ENCODE measurements around the gene NPAS3.

NPAS3 gene

DNA sequence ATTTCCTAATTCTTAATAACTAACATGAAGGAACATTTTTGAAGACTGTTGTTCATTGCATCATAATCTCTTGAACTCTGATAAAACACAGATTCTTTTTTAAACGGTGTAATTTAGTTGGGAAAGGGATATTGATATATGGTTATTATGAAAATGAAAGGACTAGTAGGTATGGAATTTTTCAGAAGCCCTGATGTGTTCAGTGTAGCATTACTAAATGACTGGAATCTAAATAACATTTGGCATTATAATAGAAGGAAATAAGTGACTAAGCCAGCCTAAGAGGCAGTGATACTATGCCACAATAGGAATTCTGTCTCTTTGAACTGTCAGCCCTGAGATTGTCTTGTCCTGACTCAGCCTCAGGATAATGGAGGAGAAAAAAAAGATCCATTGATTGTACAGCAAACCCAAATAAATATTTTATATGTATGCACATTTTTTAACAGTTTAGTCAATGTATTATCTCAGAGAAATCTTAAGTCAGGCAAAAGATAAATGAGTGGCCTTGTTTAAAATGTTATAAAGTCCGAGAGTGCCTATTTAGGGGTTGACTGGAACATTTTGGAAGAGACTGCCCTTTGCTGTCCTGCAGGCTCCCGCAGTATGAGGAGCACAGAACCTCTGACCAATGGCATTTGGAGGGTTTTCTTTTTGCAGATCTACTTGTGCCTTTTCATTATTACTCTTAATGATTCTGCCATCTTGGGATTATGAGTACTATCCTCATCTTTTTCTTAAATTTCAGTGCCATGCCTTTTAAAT, 741.0 kb downstream of the NPAS3 start:
- no peak for DNase-seq (ENCODE audit: low spot score)

DNA sequence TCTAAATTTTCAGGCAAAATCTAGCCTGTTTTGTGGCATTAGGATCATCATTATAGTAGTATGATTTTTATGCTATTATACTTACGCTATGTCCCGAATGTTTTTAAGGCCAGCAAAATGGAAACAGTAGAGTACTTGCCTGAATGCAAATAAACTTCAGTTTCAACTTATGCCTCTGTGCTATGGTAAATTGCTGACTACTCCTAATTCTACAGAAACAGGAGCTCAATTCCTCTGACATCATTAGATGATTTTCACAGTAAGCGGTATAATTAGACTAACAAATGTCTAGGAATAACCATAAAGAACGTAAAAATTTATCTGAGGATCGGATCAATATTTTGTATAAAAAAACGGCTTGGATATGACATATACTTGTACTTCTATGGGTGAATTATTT, 742.2 kb downstream of the NPAS3 start:
- no peak for DNase-seq (ENCODE audit: low spot score)

DNA sequence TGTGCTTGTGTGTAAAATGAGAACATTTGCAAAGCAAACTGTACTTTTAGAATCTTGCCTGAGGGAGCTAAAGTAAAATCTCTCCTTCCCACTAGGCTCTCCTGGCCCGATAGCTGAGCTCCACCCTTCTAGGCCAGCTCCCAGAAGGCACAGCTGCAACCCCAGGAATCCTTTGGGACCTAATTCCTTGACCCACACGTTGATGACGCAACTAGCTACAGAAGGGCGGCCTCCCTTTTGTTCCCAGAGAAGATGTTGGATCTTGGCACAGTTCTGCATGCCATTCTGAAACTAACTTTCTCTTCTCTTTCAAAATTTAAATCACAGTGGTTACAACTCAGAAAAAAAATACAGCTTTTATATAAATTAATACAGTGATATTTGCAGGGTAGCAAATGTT, 744.1 kb downstream of the NPAS3 start:
- no peak for DNase-seq (ENCODE audit: low spot score)

DNA sequence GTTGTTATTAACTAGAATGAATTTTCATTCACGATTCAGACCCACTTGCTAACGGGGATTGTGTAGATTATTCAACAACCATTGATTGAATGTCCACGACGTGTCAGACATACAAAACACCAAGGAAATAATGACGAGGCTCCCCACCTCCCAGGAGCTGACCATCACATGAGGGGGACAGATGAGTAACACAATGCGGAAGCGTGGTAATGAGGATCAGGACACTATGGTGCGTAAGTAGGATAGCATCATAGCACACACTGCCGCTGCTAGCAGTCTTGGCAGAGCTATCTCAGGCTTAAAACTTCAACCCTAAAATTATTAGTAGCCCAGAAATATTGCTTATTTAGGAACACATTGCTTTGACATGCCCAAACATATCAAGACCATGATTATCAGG, 746.3 kb downstream of the NPAS3 start:
- no peak for DNase-seq (ENCODE audit: low spot score)

DNA sequence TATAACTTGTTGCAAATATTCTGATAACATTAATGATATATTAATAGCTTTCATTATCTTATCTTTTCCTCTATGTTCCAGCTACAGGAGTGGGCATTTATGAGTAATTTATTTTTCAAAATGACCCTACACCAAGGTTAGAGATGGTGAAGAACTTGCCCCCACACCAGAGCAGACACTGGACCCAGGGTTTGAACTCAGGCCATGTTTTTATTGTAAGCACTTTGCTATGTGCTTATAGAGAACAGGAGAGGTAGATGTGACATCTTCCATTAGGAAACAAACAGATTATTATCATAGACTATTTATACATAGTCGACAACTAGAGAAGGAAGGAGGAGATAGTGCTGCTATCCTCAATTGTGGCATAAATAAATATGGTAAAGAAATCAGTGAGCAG, 747.0 kb downstream of the NPAS3 start:
- DNase-seq (ENCODE audit: low spot score) = no peak

DNA sequence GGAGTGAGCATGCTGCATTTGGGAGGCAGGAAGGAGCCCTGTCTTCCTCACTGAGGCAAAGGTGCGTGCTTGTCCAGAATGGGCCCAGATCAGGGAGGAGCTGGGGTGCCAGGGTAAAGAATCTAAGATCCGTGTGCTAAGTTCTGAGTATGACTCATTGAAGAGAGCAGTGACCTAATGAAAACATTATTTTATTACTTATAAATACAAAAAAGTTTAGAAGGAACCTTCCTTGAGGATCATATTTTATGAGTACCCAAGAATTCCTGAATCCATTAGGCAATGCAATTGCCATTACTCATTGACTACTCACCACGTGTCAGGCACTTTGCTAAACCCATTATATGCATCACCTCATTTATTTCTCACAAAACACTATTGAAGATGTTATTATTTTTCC, 747.5 kb downstream of the NPAS3 start:
- no peak for DNase-seq (ENCODE audit: low spot score)

DNA sequence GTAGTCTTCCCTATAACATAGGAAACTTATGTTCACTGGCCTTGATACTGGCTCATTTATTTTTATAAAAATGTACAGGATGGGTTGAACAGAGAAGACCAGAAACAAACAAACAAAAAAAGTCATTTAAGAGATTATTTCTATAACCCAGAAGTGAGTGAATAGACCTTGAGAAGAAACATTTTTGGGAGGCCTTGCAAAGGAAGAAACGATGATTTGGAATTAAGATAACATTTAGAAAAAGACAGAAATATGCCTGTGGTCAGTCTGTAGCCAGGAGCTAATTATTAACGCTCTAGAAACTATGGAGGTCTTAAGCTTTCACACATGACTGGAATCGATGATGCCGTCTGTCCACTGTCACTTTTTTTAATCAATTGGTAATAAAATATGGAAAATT, 748.2 kb downstream of the NPAS3 start:
- no peak for DNase-seq (ENCODE audit: low spot score)

DNA sequence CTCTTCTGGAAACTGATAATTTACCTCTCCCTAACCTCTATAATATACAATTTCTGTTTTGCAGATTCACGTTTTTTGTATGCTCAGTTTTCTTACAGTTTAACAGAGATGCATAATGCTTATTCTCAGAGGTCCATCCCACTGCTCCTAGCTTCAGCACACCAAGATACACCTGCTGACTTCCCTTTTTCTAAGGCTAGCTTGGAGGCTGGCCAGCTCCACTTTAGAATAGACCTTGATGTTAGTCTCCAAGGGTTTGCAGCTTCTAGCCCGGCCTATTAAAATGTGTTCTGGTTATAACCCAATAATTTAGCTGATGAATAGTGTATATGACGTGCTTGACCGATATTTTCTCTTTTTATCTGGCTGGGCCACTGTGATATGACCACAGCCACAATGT, 751.0 kb downstream of the NPAS3 start:
- DNase-seq (ENCODE audit: low spot score) = no peak

DNA sequence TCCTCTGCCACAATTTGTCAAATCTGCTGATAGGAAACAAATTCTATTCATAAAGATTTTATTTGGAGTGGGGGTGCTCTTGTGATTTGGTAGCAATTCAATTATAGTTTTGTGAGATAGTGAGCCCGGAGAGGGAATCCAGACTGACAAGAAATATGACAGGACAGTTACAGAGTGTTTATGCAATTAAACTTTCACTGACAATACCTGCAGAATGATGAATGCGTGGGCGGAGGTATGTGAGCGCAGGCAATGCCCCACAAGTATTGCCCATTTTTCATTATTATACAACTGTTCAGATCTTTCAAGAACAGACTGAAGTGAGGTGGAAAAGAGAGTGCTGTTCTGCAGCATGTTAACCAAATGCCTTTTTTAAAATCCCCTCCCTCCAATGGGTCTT, 753.2 kb downstream of the NPAS3 start:
- no peak for DNase-seq (ENCODE audit: low spot score)

DNA sequence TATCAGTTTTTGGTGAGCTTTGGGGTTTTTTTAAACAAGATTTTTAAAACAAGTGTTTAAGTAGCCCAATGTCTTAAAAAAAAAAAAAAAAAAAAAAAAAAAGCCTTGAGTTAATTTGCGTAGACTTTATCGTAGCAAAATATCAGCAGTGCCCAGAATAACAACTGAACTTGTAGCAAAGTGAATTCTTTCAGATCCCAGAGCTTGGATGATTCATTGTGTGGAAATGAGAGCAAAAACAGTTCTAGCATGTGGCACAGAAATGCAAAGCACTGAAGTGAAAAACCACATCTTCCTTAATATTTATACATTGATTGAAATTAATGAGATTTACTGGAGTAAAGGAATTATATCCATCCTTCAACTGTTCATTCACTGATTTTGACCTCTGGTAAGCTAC, 754.1 kb downstream of the NPAS3 start:
- DNase-seq (ENCODE audit: low spot score) = no peak

DNA sequence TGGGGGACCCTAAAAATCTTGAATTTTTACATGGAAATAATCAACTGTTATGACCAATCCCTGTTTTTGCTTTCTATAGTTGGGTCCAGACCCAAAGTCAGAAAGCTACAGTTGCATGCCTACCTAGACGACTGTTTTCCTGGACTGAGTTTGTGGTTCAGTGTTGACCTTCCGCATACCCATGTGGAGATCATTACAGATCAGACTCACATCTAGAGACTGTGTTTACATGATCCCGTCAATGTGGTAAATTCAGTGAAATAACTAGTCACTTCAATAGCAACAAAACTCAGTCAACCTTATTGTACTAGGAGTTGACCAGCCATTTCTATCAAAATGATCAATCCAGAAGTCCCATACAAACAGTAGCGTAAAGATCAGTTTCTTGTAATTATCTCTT, 754.6 kb downstream of the NPAS3 start:
- no peak for DNase-seq (ENCODE audit: low spot score)

DNA sequence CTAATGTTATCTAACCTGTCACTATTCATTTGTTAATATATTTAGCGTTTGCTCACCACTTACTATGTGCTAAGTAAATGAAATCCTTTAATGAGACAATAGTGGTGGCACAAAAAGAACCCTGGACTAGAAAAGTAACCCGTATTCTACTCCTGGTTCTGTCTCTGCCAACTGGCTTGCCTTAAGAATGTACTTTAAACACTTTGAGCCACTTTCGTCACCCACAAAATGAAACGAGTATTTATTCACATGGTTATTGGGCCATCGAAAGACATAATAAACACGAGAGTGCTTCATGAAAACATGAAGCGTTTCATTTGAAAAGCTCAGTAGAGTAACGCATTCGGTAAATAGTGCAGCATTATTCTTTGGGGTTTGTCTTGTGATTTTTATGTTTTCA, 757.5 kb downstream of the NPAS3 start:
- no peak for DNase-seq (ENCODE audit: low spot score)

DNA sequence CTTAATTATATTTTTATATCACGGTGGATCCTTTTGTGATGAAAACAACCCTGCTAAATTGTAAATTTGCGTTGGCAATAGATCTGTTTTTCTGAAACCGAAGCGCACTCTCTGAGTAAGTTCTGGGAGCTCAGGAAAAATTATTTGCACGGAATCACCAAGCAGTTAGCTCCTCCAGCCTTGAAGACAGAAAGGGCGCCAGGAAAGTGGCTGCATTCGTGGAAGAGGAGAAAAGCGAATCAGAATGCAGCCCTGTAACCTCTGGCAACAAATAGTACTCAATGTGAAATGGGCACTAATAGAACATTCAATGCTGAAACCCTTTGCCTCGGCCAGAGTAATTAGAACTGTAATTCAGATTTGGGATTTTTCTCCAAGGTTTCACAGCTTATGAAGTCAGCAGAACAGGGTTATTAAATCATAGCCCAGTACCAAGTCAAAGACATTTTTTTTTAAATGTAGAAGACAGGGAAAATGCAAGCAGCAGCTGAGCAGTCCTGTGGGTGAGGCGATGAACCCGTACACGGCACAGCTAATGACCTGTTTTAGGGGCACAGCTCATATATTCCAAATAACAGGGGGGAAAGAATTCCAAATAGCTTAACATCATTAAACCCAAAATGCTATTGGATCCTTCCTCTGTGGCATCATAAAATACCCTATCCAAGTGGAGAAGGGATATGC, 760.8 kb downstream of the NPAS3 start:
- DNase-seq (ENCODE audit: low spot score) = no peak

DNA sequence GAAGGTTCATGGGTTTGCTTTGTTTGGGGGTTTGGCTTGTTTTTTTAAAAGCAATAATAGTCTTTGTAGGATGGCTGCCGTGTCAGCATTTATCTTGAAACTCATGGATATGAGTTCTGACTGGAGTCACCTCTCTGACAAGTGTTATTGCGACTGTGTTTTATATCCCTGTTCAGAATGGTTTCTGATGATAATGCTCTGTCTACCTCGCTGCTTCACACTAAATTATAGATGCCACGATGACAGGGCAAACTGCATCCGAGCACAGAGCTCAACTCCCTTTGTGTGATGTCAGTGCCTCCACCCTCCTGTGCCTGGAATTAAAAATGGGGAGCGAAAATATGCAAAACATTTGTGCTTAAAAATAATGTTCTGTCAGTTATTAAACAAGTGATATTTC, 761.4 kb downstream of the NPAS3 start:
- no peak for DNase-seq (ENCODE audit: low spot score)

DNA sequence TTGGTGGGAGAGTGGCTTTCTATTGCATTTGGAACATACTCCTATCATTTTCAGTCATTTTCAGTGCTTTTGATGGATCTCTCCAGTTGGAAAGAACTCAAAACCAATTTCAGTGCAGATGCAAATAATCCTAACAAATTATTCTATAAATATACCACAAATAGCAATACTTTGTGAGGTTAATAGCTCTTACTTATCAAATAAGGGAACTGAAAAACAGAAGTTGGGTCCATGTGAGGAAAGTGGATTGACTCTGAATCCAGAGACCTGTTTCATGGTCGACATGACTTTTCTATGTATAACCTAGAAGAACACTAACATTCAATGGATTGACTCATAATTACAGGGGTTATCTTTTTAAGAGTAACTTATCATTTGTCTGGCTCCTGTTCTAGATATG, 763.6 kb downstream of the NPAS3 start:
- no peak for DNase-seq (ENCODE audit: low spot score)

DNA sequence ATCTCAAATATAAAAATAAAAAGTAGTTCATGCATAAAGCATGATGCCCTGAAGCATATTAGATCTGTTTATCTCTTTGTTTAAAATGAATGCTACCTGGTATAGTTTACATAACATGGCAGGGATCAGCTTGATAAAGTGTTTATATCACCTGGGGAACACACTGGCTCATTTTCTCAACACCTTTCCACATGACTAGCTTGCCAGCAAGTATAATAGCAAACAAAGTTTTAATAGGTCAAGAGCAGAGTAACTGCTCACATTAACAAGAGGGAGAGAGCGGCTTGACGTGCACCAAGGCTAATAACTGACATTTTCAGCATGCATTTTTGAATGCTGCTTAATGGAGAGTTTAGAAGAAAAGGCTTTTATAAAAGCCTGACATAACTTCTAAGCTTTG, 765.8 kb downstream of the NPAS3 start:
- no peak for DNase-seq (ENCODE audit: low spot score)

DNA sequence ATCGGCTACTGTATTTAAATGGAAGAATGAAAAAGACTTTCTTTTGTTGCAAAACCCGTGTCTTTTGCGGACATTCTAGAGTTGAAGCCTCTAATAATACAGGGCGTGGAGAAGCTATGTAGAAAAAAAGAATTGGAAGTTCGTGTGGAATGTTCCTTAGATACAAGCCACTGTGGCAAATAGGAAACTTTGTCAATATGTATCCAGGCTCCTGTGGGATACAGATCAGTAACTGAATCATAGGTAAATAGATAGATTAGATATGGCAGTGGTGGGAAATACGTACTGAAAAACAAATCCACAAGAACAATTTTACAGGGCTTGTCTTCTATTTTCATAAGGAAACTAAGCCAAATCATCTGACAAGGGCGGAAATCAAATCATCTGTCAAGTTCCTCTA, 766.8 kb downstream of the NPAS3 start:
- no peak for DNase-seq (ENCODE audit: low spot score)

DNA sequence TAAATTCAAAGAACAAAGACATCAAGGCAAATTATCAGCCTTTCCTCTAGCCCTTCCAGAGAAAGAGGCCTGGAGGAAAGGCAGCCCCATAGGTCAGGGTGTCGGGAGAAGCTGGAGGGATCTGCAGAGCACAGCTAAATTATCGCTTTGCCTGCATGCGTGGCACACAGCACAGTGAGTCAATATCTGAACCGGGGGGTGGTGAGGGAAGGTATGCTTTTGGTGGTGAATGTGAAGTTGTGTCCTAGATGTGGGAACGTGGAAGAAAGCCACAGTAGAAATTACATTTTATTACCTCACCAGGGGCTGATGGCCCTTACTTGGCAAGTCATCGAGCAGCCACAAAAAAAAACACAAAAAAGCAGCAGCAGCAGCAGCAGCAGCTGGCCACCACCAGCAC, 769.0 kb downstream of the NPAS3 start:
- DNase-seq (ENCODE audit: low spot score) = no peak

DNA sequence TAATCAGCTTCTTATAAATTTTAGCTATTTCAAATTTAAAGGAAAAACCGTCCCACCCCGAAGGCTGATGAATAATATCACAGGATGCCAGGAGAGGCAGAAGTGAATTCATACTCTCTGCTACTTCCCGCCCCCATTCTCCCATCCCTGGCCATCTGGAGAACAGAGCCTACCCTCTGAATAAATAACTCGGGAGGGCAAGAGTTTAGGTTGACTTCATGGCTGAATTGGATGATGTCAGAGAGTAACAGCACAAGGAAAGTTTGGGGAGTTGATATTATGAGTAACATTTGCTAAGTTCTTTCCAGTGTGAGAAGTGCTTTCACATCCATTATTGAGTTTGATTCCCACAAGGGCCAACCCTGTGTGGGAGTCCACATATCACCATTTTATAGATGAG, 770.6 kb downstream of the NPAS3 start:
- no peak for DNase-seq (ENCODE audit: low spot score)

DNA sequence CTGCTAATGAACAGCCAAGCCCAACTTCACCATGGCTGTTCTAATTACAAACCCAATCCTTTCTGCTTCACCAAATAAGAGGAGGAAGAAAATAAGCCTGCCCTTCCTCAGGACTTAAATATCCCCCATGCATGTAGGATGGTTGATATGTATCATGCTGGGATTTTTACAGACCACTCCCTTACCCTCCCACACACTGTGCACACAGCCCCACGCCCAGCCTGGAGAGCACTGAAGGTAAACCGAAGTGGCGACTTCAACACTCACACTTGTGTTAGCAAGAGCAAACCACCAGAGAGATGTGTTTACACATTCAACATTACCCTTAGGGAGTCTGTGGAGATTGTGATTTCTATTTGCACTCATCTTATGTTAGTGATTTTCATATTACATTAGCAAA, 771.0 kb downstream of the NPAS3 start:
- DNase-seq (ENCODE audit: low spot score) = no peak

DNA sequence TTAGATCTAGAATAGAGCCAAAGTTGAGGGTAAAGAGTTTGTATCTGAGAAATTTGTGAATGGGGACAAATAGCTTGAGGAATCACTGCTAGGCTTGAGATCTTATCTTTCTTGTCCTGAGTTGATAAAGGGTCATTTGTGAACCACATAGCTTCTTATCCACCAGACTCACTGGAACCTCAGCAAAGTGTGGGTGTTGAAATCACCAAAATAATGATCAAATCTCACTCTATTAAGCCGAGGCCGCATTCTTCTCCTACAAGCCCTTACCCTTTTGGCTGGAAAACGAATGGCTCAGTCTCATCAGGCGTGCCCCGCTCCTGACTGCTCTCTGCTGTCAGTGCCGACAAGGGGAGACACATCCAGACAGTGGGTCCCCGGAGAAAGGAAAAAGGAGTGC, 771.6 kb downstream of the NPAS3 start:
- no peak for DNase-seq (ENCODE audit: low spot score)

DNA sequence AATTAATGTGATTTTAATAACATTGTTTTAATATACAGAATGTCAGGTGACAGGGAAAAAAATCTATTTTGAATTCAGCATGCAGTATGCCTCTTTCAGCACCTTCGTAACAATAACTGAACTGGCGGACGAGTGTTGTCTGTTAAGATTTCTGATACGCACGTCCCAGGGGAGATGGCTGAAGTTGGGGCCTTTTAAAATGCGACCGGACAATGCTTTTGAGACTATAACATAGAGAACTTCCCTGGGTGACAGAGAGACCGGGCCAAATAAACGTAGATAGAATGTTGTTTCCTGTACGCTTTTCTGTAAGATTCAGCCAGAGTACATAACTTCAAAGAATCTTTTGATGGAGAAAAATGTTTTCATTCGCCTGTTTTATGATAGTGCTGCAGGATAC, 772.5 kb downstream of the NPAS3 start:
- no peak for DNase-seq (ENCODE audit: low spot score)

DNA sequence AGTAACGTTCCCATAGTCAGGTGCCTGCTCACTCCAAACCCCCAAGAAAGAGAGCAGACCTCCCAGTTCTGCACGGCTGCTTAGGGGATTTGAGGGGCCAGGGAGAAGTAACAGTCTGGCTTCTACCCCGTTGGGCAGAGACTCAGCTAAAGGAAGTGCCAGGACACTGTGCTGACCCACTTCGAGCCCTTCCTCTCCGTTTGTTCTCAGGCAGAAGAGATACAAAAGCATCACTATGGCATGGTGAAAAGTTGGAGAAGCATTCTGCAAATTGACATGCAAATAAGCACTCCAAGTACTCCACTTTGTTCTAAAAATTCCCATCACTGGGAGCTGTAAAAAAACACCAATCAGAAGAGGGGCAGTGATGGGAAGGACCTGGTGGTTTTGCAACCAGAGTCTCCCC, 773.1 kb downstream of the NPAS3 start:
- no peak for DNase-seq (ENCODE audit: low spot score)

Data from NAMALWA (cell line).